ENCODE measurements around the gene GHR.

Gene GHR

GRCh38 chr5:42462083-42462482 lies 38.8 kb downstream of the GHR start:
- no peak for DNase-seq (ENCODE audit: low read depth in 2 of 2)

- DNase-seq (ENCODE audit: low read depth in 2 of 2) = no peak
These were observed 44.3 kb downstream of the GHR start for GRCh38 chr5:42467572-42467971.

- DNase-seq (ENCODE audit: low read depth in 2 of 2) = no peak
These were observed 44.8 kb downstream of the GHR start for GRCh38 chr5:42467981-42468524.

- no peak for DNase-seq (ENCODE audit: low read depth in 2 of 2)
These were observed 60.4 kb downstream of the GHR start for GRCh38 chr5:42483472-42484154.

- no peak for DNase-seq (ENCODE audit: low read depth in 2 of 2)
These were observed 63.8 kb downstream of the GHR start for GRCh38 chr5:42487077-42487476.

GRCh38 chr5:42487821-42488220 lies 64.6 kb downstream of the GHR start:
- no peak for DNase-seq (ENCODE audit: low read depth in 2 of 2)

GRCh38 chr5:42490831-42491230 lies 67.6 kb downstream of the GHR start:
- no peak for DNase-seq (ENCODE audit: low read depth in 2 of 2)

GRCh38 chr5:42491699-42492098 lies 68.5 kb downstream of the GHR start:
- no peak for DNase-seq (ENCODE audit: low read depth in 2 of 2)

- no peak for DNase-seq (ENCODE audit: low read depth in 2 of 2)
These were observed 69.7 kb downstream of the GHR start for GRCh38 chr5:42492974-42493373.

GRCh38 chr5:42494414-42494813 lies 71.2 kb downstream of the GHR start:
- DNase-seq (ENCODE audit: low read depth in 2 of 2) = no peak

- DNase-seq (ENCODE audit: low read depth in 2 of 2) = no peak
These were observed 72.7 kb downstream of the GHR start for GRCh38 chr5:42495914-42496313.

GRCh38 chr5:42496397-42497156 lies 73.3 kb downstream of the GHR start:
- no peak for DNase-seq (ENCODE audit: low read depth in 2 of 2)

- DNase-seq (ENCODE audit: low read depth in 2 of 2) = no peak
These were observed 74.8 kb downstream of the GHR start for GRCh38 chr5:42498000-42498399.

GRCh38 chr5:42499016-42499415 lies 75.8 kb downstream of the GHR start:
- DNase-seq (ENCODE audit: low read depth in 2 of 2) = no peak

- DNase-seq (ENCODE audit: low read depth in 2 of 2) = no peak
These were observed 76.9 kb downstream of the GHR start for GRCh38 chr5:42500003-42500599.

GRCh38 chr5:42502613-42503470 lies 79.6 kb downstream of the GHR start:
- DNase-seq (ENCODE audit: low read depth in 2 of 2) = no peak

GRCh38 chr5:42506662-42507061 lies 83.4 kb downstream of the GHR start:
- DNase-seq (ENCODE audit: low read depth in 2 of 2) = no peak

- DNase-seq (ENCODE audit: low read depth in 2 of 2) = no peak
These were observed 84.3 kb downstream of the GHR start for GRCh38 chr5:42507451-42508097.

- no peak for DNase-seq (ENCODE audit: low read depth in 2 of 2)
These were observed 90.0 kb downstream of the GHR start for GRCh38 chr5:42513246-42513645.

GRCh38 chr5:42514754-42515153 lies 91.5 kb downstream of the GHR start:
- no peak for DNase-seq (ENCODE audit: low read depth in 2 of 2)

- no peak for DNase-seq (ENCODE audit: low read depth in 2 of 2)
These were observed 92.3 kb downstream of the GHR start for GRCh38 chr5:42515504-42515903.
